NT2/D1 (cell line): ENCODE results near the gene ANKRD18B.
"Not testable (repeated sequence)": the region's sequence is repeated elsewhere in the genome, so short reads cannot be mapped to it uniquely, and the experiment has no call there.

Experiments used
- SUZ12 ChIP-seq: IDR thresholded peaks from 2 replicates; pipeline ENCODE4 v1.6.1; 2011; ENCODE audit not compliant: insufficient read length, insufficient read depth; ENCODE audit errors: extremely low read depth
- YY1 ChIP-seq: IDR thresholded peaks from 2 replicates; pipeline ENCODE4 v1.6.1; 2011; ENCODE audit not compliant: insufficient read length, insufficient read depth

DNA sequence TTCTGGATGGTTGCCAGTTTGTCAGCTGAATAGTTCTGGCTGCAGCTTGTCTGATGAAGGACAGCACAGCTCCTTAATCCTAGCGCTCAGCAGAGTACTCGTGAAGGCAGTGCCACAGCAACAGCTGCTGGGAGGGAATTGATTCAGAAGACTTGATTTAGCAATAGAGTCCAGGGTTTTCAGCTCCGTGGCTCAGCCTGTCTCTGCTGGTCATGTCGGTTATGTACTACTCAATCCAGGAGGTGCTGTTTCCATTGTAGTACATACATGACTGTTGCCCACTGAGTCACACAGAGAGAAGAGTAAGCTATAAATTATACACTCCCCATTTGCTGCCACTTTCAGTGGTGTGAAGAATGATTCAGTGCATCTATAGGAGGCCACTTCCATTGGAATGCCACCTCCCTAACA lies 28.3 kb downstream of the ANKRD18B start:
- TF ChIP-seq YY1, SUZ12: not testable (repeated sequence)
